ENCODE measurements around the gene LRP2. TPM values are rescaled to one million over a fixed set of nuclear protein-coding genes. Genes with fewer than 3 reads are reported as not detected.

The LRP2 gene
- total RNA-seq, 4 donors from 2014 or later = 0.65 TPM; not detected in 3

- no peak for TF ChIP-seq CTCF (IDR thresholded peaks at IDR 0.05; ENCODE audit: low read depth)
Measured at GRCh38 chr2:169110916-169111315, 251.4 kb downstream of the LRP2 start.

- TF ChIP-seq CTCF (IDR thresholded peaks at IDR 0.05; ENCODE audit: low read depth) = no peak
Measured at GRCh38 chr2:169110419-169110818, 251.9 kb downstream of the LRP2 start.

DNA sequence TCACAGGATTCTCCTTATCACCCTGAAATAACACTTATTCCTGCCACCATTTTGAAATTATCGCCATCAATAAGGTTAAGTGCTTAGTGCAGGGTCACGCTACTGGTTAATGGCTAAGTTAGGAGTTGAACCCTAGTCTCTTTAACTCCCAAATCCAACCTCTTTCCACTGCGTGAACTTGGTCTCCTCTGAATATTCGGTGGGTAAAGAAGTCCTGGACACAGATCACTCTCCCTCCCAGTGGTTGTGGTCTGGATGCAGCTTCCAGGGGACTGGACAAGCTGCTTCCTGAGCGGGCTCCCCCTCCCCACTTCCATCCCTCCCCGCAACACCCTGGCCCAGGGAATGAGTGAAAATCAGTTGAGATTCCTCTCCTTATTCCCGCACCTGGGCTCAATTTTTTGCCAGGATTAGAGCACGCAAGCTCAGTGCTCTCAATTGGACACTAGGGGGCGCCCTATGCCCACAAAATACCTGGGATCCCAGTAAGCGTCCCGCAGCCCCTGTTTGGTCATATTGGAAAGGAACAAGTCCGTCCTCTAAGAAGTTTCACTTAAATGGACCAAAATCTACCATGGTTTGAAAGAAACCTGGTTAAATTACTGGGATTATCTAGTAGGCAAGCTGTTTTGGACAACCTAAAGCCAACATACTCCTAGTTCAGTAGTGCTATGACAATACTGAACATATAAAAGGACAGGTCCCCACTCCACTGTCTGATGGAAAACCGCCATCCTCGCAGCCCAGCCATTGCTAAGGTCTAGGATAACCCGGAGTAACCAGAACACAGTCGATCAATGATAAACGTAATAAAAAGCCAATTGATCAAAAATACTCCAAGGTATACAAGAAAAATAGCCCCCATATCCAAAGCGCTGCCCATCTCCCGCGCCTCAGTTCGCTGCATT is 252.6 kb downstream of the LRP2 start:
- no peak for TF ChIP-seq CTCF (IDR thresholded peaks at IDR 0.05; ENCODE audit: low read depth)

- TF ChIP-seq CTCF (IDR thresholded peaks at IDR 0.05; ENCODE audit: low read depth) = no peak
Measured at GRCh38 chr2:169108099-169108884, 254.0 kb downstream of the LRP2 start.

- no peak for TF ChIP-seq CTCF (IDR thresholded peaks at IDR 0.05; ENCODE audit: low read depth)
Measured at GRCh38 chr2:169107645-169108044, 254.7 kb downstream of the LRP2 start.

DNA sequence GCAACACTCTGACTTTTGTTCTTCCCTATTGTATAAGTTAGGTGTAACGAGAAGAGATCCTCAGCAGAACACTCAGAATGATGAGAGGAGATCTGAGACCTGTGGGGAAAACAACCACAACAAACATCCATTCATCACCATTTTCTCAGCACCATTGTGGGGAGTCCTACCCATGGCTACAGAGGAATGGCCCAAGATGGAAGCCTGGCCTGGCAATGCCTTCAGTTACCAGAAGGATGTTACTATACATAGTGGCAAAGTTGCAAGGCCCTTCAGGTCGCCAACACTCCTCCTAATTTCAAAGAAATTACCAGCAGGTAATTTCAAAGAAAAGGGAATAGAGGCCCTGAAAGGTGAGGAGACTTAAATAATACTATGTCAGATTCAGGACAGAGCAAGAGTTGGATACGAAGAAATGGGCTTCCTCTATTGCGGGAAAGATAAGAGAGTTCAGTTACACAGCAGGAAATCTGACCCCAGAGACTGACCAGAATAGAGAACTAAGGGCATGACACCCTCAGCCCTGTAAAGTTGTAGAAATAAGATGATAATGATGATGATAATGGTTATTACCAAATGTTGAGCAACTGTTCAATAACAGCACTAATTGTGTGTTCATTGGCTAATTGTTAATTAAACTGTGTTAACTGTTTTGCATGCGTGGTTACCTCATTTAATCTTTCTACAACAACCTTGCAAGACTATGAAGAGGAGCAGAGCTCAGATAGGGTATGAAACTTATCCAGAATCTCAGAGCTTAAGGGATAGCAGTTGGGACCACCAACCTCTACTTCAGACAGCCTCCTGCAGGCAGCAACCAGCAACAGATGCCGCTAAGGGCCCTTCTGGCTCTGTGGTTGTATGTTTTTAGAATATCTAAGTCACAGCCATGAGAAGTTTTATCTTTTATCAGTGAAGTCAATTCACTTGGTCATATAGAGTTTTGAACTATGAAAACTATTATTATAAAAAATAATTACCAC is 255.5 kb downstream of the LRP2 start:
- no peak for TF ChIP-seq CTCF (IDR thresholded peaks at IDR 0.05; ENCODE audit: low read depth)
